GM11168 (cell line): ENCODE measurements around the gene PLCXD1.
"Not testable (repeated sequence)": the region's sequence is repeated elsewhere in the genome, so short reads cannot be mapped to it uniquely, and the experiment has no call there.

Source experiments
- in situ Hi-C: fragments of 300-500 bp; cut with MboI; formaldehyde crosslinking; loops from one replicate; pipeline ENCODE4 v1.12.0; 2022; ENCODE audit warnings: low sequenced_read_pairs; ENCODE audit not compliant: unreplicated experiment

PLCXD1 gene

DNA sequence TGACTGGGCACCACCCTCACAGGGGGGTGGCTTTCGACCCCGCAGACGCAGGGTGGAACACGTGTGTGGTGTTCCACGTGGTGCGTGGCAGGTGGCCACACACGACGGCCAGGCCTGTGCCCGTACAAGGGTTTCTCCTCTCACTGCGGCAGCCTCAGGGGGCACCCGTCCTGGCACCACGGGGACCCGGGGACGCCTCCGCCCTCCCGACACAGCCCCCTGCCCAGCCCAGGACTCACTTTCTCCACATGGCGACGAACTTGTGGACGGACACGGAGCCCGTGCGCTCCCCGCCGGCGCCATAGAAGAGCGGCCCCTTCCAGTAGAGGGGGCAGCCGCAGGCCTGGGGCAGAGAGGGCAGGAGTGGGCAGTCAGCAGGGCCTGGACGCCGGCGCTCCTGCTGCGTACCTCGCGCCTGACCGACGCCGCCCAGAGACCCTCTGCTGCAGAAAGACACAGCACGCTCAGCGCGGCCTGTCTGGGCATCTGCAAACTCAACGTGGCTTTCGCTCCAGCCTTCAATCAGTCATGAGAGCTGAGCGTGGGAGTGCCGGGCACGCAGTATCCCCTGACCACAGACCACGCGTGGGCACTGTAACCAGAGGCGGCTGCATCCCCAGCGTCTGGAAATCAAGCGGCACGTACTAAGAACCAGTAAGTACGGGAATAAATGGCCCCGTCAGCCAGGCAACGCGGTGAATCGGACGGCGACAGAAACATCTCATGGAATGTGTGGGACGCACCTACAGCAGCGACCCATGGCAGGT, 66.4 kb downstream of the PLCXD1 start:
- in situ Hi-C loops: no loop called here

GRCh38 chrX:348461-349117, 67.4 kb downstream of the PLCXD1 start:
- in situ Hi-C loops: no loop called here

GRCh38 chrX:349196-349595, 68.0 kb downstream of the PLCXD1 start:
- in situ Hi-C loops: no loop called here

DNA sequence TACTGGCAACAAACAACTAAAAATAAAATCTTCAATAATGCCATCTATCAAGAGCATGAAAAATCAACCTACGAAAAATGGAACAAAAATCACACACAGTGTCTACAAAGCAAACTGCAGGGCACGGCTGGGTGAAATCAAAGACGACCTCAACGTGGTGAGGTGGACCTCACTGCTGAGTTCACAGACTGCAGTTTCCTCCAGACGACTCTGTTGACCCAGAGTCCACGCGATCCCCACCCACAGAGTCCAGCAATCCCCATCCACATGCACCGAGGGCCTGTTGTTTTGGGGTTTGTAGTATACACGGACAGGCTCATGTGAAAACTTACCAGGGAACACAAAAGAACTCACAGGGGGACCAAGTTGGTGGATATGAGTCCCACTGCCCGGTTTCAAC, 68.5 kb downstream of the PLCXD1 start:
- in situ Hi-C loops: no loop called here

- in situ Hi-C loops: no loop called here
These were observed 69.0 kb downstream of the PLCXD1 start for GRCh38 chrX:350148-350533.

GRCh38 chrX:350534-351323, 69.5 kb downstream of the PLCXD1 start:
- in situ Hi-C loops: no loop called here

DNA sequence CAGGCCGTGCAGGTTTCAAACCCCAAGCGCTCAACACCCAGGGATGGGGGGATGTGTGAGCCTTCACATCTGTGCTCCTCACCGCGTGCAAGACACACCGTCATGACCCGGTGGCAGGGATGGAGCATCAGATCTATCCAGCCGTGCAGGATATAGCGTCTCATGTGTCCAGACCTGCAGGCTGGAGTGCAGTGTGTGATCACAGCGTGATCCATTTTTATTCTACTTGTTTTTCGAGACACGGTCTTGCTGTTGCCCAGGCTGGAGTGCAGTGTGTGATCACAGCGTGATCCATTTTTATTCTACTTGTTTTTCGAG, 70.1 kb downstream of the PLCXD1 start:
- in situ Hi-C loops: not testable (repeated sequence)

GRCh38 chrX:351736-352135, 70.6 kb downstream of the PLCXD1 start:
- in situ Hi-C loops: no loop called here

GRCh38 chrX:352181-352580, 71.0 kb downstream of the PLCXD1 start:
- in situ Hi-C loops: no loop called here

GRCh38 chrX:352582-353314, 71.6 kb downstream of the PLCXD1 start:
- in situ Hi-C loops: no loop called here
